GM21423 (cell line): ENCODE data around the gene PTPRK.

Source experiments
- ATAC-seq: cut with Tn5 transposase; IDR thresholded peaks from one replicate; pipeline ENCODE4 v1.9.1; 2021; ENCODE audit warnings: mild to moderate bottlenecking, moderate library complexity; ENCODE audit not compliant: unreplicated experiment

The PTPRK gene

DNA sequence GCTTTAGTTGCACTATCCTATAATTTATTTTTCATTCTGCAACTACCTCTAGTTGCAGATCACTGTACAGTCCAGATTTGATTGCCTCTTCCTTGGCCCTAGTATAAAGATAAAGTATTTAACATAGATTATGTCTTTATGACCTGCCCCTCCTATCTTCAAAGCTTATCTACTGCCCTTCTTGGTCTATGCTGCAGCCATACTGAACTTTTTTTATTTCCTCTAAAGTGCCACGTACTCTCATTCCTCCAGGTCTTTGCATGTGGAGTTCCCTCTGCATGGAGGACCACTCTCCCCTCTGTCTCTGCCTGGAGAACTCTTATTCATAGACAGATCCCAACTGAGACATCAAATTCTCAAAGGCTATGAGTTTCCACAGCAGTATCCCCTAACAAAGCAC, 168.0 kb downstream of the PTPRK start:
- ATAC-seq = no peak

DNA sequence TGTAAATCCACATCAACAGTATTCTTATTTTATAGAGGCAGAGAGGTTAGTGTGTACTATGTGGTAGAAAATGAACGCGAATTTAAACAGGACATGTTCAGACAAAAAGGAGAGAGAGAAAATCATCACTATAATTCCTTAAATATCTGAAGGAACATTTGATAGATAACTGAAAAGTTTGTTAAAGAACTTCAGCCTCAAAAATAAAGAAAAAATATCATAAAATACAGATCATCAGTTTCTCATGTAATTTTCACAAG, 169.2 kb downstream of the PTPRK start:
- ATAC-seq = no peak

DNA sequence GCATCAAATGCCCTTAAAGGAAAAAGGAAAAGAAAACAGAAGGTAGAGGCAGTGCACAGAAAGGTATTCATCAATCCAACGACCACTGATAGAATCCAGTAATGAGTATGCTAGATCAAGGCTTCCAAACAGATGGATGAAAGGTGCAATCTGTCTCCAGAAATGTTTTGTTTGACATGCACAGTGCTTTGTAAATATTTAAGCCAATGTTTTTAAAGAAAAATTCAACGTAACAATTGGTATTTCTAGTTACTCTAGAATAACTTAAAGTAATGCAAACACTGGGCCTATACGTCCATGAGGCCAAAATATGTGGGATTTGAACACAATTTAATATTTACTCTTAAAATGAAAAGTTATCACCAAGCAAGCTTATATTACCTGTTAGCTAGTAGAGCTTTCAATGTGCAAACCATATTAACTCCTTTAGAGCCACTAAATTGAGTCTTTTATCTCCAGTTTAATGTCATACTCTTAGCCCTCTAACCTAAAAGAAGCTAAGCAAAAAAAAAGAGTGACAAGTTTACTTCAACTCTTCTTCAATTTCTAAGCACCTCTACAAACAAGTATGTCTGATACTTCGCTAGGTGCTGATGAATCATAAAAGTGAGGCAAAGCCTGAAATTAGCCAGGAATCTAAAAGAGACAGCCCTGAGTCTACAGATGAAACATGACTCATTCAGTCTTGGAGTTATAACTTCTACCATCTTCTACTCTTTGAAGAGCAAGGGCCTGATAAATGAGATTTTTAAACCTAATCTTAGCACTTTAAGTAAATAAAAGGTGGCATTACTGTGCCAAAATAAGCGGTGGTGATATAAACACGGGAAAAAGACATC, 169.8 kb downstream of the PTPRK start:
- no peak for ATAC-seq

DNA sequence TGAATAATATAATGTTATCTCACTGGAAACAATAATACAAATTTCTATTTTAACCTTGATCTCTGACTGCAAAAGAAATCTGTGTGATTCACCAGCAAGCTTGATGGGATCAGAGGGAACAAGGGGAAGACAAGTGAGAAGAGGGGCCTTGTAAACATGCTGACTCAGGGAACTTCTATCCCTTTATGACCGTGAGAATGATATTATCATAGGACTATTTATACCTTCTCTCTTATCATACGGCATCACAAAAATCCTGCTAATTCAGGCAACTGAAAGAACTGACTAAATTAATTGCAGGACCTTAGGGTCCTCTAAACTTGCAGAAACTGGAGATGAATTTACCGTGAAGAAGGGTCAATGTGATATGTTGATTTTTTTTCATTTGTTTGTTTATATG, 173.3 kb downstream of the PTPRK start:
- no peak for ATAC-seq

DNA sequence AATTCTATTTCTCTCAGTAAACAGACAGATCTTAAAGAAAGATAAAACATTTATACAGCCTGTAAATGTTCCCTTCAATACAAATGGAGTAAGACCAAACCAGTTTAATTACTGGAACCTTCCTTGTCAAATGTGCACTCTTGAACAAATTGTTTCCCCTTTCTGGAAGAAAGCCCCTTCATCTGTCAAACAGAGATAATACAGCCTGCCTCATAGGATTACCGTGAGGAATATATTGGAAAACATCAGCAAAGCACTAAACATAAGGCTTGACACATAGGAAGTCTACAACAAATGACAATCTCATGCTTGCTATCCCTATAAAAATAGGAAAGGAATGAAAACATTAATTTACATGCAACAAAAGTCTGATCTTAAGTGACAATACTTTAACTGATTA, 173.8 kb downstream of the PTPRK start:
- no peak for ATAC-seq

DNA sequence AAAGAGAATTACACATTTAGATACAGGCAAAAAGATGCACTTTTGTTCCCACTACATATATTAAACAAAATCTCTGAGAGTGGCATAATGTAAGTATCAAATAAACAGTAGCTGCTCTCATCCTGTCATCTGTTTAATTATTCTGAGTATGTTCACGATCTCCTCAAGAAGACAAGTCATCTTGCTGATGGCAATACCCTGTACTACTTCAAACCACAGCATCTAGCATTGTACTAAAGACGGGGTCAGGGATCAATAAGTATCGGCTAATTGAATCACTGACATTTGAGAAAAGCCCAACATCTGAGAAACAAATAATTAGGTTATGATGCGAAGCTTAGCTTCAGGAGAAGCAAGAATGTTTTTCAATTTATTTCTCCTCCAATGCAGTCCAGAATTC, 175.1 kb downstream of the PTPRK start:
- ATAC-seq = no peak

DNA sequence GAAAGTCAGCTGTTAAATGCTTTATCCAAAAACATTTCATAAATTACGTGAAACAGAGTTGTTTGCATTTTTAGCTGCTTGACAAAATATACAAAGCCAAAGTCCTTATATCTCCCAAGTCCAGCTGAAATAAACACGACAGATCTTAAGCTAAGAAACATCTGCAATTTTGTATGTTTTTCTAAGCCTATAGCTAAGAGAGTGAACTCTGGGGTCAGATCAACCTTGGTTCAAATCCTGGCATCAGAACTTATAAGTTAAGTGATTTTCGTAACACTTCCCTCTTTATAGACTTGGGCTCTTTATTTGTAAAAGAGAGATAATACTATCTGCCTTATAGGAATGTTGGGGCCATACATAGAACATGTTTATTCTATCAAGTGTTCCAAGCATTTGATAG, 176.7 kb downstream of the PTPRK start:
- ATAC-seq = no peak

DNA sequence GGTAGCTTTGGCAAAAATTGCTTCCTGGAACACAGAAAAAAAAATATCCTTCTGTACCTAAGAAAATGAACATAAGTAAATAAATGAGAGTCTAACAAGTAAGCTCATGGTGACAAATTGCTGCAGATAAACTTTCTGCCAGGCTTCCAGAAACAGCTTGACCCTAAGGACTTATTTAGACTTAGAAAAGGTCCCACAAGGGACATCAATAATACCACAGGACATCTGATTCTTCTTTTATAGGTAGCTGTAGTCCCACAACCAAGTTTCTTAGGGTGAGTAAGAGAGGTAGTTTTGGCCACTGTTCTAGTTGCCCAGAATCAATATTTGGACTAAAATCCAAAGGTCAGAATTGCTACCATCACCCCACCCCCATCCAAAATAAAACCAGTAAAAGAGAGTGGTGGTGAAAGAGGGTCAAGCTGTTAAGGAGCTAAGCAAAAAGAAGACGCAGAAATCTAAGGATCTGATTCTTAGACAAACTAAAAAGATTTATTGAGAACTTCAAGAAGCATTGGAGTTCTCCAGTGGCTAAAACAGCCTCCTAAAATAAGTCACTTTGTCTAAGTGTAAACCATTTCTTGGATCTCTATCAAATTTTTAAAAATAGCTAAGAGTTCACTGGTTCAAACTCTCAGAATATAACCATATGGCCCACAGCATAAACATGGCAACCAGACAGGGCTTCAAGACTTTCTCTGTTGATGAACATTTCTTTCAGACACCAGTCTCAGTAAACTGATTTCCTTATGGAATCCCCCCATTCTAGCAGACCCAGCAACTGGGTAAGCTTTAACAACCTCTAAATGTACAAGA, 180.6 kb downstream of the PTPRK start:
- no peak for ATAC-seq

DNA sequence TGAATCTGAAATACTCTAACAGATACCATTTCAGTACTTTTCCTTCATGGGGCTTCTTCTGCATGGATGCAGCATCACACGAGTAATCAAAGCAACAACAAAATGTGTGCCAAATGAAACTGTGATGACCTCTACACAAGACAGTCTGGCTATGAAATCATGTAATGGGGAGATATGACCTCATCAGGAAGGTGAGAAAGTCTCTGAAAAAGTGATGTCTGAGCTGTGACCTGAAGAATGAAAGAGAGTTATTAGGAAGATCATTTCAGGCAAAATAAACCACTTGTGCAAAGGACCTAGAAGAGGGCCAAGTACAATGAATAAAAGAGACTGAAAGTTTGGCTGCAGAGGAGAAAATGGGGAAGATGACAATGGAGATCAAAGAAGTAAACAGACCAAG, 182.8 kb downstream of the PTPRK start:
- no peak for ATAC-seq

DNA sequence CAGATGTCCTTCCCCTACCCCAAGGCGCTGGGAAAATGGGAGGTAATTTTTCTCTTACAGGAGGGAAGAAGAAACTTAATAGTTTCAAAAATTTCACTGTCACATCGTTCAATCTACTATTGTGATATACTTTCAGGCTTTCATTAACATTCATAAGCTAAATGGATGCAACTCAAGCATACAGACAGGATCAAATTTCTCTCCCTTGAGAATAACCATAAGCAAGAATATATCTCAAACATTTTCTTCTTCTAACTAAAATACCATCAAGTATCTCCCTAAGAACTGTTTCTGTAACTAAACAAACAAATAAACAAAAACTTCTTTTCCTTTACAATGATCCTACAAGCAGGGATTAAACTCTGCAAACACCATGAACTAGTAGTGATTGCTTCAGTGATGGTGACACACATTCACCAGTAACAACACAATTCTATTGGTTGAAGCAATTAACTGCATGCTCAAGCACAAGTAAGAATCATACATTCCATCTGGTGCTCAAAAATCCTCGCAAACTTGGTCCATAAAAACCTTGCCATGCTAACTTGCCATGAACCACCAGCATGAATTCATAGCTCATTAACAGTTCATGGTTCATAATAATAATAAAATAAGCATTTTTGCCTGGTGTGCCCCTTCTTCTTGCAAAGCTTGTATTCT, 183.8 kb downstream of the PTPRK start:
- ATAC-seq = no peak

DNA sequence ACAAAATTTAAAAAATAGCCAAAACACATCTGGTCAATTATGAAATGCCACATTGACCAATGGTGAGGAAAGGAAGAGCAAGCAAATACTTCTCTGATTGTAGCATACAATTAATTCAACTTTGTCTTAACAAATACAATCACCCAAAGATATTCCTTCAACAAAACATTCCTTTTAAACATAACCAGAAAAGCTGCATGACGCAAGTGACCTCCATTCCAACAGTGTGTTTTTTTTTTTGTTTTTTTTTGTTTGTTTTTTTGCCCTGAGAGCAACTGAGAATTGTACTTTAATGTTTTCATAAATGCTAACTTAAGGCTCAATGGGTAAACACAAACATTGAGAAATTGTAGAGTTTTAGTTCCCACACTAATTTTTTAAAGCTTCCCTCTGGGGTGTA, 184.4 kb downstream of the PTPRK start:
- ATAC-seq = no peak

DNA sequence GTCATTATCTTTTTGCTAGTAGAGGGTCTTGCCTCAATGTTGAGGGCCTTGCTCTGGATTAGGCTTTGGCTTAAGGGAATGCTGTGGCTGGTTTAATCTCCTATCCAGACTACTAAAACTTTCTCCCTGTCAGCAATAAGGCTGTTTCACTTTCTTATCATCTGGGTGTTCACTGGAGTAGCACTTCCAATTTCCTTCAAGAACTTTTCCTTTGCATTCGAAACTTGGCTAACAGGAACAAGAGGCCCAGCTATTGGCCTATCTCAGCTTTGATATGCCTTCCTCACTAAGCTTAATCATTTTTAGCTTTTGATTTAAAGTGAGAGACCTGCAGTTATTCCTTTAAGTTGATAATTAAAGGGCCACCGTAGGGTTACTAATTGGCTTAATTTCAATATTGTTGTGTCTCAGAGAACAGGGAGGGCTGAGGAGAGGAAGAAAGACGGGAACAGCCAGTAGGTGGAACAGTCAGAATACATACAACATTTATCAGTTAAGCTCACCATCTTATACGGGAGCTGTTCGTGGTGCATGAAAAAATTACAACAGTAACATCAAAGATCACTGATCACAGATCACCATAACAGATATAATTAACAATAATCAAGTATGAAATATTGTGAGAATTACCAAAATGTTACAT, 186.7 kb downstream of the PTPRK start:
- ATAC-seq = no peak

DNA sequence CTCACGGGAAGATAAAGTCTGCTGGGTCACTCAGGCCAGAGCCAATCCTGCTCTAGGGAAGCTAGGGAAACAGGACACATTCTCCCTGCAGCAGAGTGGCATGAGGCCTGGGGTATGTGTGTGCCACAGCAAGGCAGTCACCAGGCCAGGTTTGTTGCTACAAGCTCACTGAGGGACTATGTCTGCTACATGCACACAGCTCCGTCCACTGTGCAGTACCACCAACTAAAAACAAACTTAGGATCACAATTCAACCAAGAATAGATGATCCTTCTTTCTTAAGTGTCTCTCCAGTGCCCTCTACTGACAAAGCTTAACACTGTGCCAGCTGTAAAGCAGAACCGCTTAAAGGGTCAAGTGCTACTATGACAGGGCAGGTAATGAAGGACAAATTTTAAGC, 192.5 kb downstream of the PTPRK start:
- peak; percentile 71 for ATAC-seq

DNA sequence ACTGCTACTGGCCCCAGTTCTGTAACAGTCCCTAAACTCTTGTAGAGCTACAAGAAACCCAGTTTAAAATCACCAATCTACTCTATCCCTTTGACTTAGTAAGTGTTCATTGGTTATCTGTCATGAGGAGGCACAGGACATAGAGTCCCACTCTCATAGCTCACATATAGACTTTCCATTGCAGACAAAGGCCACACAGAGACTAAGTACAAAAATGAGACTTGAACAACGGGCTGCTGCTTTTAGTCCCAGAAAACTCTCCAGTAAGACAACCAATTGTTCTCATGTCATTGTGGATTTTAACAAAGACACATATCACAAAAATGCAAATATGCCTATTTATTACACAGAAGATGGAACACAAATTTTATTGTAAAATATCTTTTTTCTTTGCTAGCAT, 197.4 kb downstream of the PTPRK start:
- no peak for ATAC-seq

DNA sequence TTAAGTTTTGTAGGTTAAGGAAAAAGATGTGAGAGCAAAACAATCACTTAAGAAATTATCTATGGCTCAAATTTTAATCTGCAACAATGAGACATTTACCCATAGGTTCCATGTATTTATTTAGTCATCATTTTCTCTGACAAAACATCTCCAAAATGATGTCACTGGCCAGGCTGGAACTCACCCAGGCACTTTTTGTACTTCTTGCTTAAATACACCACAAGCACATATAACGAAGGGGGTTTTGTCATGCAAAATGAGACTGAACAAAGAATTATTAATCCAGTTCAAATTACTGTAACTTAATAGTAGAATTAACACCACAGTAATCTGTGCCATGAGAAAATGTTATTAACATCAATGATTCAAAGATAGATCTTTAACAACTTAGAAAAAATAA, 200.5 kb downstream of the PTPRK start:
- no peak for ATAC-seq

DNA sequence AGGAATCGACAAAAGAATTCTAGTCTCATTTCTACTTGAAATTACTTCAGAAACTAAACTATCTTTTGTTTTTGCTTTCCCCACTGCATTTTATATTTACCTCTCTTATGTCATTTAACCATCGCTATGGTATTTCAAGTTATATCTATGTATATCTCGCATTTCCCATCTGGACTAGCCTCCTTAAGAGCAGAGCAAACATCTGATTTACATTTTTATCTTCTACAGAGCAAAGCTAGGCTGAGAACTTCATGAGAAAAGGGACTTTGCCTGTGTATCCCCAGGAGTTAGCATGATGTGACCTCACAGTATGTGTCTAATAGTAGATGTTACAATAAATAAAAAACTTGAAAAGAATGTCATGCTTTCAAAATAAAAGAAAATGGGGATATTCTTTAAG, 201.2 kb downstream of the PTPRK start:
- no peak for ATAC-seq

DNA sequence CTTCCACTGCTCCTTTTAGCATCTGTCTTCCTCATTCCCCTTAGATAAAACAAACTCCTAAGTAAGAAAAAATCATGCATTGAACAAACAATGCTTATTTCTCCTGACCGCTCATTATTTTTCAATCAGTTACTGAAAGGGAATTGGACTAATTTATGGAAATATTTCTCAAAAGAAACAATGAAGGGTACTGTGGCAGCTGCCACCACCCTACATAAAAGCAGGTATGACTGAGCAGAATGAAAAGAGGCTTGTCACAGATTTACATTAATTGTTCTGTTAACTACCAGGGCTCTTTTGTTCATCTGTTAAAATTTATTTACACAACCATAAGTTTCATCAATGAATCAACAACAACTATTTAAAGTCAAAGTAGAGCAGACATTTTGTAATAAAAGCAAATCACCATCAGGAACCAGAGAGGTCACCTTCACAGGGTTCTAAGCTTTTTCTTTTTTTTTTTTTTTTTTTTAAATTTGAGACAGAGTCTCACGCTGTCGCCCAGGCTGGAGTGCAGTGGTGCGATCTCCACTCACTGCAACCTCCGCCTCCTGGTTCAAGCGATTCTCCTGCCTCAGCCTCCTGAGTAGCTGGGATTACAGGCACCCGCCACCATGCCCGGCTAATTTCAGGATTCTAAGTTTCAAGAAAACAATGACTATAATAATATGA, 204.0 kb downstream of the PTPRK start:
- ATAC-seq = no peak

DNA sequence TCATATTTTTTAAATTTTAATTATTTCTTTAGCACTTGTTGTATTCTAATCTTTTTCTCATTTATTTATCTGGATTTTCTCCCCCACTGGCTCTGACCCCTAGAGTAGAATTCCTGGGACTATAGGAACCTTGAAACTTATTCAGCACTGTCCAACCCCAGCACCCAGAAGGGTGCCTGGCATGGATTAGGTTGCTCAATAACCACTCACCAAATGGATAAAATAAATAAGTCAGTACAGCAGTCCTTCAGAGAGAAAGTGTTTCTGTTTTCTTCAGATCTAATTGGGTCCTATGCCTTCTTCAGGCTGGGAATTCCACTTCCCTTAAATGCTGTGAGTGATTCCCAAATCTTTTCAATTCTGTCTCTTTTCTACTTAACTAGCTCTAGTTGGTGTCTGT, 206.2 kb downstream of the PTPRK start:
- no peak for ATAC-seq

DNA sequence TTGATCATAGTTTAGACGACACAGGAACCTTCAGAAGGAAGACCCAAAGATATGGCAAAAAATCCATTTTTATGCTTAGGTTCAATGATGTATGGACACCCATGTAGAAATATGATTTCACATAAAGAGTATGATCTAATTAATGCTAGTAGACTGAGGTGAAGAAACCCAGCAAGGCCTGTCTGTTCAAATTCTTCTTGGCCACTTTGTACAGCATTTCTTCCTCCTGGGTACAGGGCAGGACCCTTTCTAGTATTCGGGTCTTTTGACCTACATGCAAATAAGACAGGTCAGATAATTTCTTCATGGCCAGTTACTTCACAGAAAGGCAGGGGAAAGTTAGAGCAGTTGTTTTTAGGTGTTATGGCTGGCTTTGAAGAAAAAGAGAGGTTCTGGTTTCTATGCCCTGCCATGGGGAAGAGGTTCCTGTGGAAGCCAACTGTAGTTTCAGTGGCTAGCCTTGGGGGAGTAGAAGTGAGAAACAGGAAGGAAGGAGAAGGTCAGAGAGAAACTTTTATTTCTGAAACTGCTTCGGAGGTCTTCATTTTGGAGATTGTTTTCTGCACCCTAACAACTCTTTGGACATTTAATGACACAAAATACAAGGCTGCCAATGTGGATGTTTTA, 208.3 kb downstream of the PTPRK start:
- peak; percentile 82 for ATAC-seq

DNA sequence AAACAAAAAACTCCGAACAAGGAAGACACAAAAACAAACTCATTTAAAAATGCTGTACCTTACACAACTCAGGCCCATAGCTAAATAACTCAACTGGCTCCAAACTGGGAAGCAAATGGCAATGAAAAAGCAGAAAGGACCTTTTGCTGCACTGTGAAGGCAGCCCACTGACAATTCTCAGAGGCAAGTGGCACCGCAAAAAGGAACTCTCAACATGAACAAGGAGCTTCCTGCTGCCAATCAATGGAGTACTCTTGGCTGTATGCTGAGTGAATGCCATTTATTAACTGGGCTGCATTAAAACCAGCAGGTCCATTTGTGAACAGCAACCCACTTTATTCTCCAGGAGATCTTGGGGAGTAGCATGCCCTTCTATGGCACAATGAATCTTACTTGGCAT, 209.9 kb downstream of the PTPRK start:
- no peak for ATAC-seq

DNA sequence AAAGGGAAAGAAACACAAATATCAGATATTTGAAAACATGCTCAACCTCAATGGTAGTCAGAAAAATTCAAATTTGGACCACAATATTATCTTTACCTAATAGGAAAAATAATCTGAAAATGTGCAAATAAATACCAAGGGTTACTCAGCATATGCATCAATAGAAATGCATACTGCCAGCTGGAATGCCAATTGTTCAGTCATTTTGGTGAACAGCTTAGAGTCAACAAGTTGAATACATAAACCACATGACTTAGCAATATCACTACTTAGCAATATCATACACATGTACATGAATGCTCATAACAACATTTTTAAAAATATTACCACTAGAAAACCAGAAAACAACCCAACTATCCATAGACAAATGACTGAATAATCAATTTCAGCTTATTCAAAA, 212.7 kb downstream of the PTPRK start:
- no peak for ATAC-seq
